CD1c-positive myeloid dendritic cell (primary cell): Measurements from ENCODE around the gene ZNF662.
"Not testable (repeated sequence)": the region's sequence is repeated elsewhere in the genome, so short reads cannot be mapped to it uniquely, and the experiment has no call there.

Source experiments
- DNase-seq: peaks from one replicate; pipeline ENCODE4 v3.0.0-alpha.2; 2016; ENCODE audit errors: extremely low spot score

The ZNF662 gene

DNA sequence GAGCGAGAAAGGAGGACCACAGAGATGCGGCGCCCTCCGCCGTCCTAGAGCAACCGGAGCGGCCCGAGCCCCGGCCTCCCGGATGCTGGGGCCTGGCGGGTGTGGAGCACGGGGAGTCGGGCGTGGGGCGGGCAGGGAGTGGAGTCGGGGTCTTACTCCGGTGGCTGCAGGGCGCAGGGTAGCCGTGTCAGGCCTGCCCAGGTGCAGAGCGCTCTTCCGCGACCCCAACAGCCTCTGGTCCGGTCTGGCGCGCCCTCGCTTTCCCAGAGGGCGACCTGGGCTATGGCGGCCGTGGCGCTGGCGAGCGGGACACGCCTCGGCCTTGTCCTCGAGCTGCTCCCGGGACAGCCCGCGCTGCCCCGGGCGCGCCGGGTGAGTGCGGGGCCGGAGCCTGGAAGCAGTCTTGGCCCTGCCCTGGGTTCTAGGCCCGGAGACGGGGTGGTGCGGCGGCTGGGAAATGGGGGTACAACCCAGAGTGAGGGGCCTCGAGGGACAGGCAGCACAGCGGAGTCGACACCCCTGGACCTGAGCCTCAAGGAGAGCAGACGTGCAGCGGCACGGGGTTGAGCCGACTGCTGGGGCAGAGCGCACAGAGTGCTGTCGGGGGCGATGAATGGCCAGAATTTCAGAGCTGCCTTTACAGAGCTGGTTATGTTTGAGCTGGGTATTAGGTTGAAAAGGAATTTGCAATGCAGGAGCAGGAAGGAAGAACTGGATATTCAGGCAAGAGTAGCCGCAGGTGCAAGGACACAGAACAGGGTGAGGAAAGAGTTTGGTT, at the start of gene ZNF662:
Gene ZNF662, plus strand, starts transcription at position 73 of the 778 bp plus-strand sequence. CDS start 1,973 bp downstream, outside the sequence.
- no peak for DNase-seq

GRCh38 chr3:42856544-42856943, 49.4 kb upstream of the ZNF662 start:
- no peak for DNase-seq

GRCh38 chr3:42864321-42864950, 41.5 kb upstream of the ZNF662 start:
- no peak for DNase-seq

DNA sequence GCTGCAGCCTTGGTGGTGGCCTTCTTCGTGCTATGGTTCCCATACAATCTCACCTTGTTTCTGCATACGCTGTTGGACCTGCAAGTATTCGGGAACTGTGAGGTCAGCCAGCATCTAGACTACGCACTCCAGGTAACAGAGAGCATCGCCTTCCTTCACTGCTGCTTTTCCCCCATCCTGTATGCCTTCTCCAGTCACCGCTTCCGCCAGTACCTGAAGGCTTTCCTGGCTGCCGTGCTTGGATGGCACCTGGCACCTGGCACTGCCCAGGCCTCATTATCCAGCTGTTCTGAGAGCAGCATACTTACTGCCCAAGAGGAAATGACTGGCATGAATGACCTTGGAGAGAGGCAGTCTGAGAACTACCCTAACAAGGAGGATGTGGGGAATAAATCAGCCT, 40.7 kb upstream of the ZNF662 start:
- DNase-seq, result no peak

DNA sequence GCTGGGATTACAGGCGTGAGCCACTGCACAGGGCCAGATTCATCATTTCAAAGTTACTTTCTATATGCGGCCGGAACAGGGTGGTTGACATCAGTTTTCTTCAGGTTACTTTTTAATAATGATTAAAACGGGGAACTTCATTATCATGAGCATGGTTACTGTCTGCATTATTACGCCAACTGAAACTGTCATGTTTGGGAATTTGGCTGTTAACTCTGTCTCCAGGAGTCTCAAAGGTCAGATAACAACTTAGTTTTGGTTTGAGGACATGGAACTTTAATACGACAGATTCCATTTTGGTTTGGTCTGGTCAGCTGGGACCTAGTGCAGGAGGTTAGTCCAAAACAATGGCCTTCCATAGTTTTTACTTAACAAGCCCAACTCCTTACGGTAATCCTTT, 38.8 kb upstream of the ZNF662 start:
- no peak for DNase-seq

GRCh38 chr3:42868841-42869240, 37.1 kb upstream of the ZNF662 start:
- no peak for DNase-seq

DNA sequence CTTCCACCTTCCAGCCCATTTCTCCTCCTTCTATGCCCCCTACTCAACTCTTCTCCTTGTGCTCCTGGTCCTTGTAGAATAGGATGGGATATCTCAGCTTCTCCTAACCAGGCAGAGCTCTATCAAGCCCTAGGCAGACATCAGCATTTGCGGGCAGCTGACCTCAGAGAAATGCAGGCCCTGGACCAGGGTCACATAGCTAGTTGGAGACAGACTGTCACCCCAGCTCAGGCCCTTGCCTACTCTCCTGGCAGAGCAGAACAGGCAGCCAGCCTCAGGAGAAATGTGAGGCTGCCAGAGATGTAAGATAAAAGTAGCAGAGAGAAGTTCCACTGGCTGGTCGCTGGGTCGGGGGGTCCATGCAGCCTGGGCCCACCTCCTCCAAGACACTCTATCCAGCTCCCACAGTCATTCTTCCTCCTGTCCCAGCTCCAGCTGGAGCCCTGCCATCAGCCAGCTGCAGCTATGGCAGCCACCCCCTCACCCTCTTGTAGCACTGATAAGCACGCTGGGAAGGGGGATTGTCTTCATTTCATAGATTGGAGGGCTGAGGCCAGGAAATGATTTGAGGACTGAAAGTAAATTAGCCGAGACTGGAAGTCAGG, 34.2 kb upstream of the ZNF662 start:
- no peak for DNase-seq

- no peak for DNase-seq
These were observed 33.2 kb upstream of the ZNF662 start for GRCh38 chr3:42872718-42873117.

DNA sequence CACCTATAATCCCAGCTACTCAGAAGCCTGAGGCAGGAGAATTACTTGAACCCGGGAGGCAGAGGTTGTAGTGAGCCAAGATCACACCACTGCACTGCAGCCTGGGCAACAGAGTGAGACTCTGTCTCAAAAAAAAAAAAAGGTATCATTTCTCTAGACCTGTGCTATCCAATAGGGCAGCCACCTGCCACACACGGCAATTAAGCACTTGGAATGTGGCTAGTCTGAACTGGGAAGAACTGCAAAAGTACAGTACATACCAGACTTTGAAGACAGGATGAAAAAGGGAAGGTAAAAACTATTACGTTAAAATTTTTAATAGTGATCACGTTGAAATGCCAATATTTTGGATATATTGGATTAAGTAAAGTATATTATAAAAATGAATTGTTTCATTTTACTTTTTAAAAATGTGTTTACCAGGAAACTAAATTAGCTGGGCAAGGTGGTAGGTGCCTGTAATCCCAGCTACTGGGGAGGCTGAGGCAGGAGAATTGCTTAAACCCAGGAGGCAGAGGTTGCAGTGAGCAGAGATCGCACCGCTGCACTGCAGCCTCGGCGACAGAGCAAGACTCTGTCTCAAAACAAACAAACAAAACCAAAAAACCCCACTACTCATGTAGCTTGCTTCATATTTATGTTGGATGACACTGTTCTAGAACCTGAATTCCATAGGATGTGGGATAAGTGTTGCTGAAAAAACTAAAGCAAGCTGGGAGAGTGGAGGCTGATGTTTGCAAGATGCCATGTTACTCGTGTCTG, 32.5 kb upstream of the ZNF662 start:
- no peak for DNase-seq

- DNase-seq, result no peak
These were observed 31.2 kb upstream of the ZNF662 start for GRCh38 chr3:42874749-42875148.

DNA sequence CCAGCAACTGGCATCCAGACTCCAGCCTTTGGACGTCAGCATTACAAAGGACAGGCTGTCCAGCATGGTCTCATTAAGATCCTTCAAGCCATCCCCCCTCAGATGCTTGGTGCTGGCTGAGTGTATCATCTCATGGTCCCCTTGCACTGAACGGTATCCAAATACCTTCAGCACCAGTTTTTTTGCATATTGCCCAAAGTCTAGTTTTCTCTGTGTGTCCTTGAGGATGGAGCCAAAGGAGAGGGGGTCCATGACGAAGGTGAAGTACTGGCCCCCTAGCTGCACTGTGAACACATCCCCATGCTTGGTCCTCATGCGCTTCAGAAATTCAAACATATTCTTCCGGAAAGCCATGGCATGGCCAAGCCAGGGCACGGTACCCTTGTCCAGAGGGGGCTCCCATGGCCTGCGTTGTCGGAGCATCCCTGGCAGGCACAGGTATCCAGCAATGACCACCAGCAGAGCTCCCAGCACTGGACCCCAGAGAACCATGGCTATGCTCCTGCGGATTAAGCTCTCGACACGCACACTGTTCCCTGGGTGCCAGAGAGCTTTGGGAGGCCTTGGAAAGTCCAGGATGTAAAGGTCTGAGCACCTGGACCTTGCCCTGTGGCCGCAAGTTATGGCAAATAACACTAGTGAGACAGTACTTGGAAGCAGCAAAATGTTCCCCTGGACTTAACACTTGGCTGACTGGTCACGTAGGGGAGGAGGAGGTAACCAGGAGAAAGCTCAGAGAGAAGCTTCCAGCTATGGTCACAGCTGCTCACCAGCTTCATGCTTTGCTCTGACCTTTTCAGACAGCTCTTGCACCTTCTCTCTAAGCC, 30.4 kb upstream of the ZNF662 start, which contains the start of gene CYP8B1:
Gene CYP8B1, minus strand, starts transcription at position 555 of the 827 bp plus-strand sequence. Its CDS starts 63 bp downstream, at position 492.
- DNase-seq, result no peak

DNA sequence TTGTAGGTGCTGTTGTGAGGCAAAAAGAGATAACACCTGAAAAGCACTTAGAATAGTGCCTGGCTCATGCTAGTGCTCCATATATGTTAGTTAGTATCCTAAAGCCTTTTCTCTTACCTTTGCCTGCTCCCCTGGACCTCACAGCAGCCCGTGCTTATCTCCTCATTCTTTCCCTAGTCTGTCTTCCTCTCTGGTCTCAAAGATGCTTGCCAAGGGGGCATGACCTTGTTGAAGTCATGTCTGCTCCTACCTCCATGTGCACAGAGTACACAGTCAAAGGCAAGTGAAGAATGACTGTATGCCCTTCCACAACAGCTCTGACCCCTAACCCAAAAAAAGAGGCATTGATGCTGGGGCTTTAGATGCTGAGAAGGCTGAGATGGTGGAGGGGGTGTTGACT, 29.5 kb upstream of the ZNF662 start:
- DNase-seq, result no peak

- no peak for DNase-seq
These were observed 28.8 kb upstream of the ZNF662 start for GRCh38 chr3:42876940-42877720.

GRCh38 chr3:42877881-42878280, 28.1 kb upstream of the ZNF662 start:
- no peak for DNase-seq

DNA sequence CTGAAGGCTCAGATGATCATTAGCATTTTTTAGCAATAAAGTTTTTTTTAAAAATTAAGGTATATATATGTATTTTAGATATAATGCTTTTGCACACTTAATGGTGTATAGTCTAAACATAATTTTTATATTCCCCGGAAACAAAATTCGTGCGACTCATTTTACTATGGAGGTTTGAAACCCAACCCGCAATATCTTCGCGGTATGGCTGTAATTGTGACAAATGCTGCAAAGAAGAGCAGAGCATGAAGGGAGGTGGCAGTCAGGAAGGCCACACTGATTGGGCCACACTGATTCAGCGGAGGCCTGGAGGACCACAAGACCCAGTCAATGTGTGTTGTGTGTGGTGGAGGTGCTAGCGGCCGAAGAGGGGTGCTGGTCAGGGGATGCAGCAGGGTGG, 25.8 kb upstream of the ZNF662 start:
- no peak for DNase-seq

DNA sequence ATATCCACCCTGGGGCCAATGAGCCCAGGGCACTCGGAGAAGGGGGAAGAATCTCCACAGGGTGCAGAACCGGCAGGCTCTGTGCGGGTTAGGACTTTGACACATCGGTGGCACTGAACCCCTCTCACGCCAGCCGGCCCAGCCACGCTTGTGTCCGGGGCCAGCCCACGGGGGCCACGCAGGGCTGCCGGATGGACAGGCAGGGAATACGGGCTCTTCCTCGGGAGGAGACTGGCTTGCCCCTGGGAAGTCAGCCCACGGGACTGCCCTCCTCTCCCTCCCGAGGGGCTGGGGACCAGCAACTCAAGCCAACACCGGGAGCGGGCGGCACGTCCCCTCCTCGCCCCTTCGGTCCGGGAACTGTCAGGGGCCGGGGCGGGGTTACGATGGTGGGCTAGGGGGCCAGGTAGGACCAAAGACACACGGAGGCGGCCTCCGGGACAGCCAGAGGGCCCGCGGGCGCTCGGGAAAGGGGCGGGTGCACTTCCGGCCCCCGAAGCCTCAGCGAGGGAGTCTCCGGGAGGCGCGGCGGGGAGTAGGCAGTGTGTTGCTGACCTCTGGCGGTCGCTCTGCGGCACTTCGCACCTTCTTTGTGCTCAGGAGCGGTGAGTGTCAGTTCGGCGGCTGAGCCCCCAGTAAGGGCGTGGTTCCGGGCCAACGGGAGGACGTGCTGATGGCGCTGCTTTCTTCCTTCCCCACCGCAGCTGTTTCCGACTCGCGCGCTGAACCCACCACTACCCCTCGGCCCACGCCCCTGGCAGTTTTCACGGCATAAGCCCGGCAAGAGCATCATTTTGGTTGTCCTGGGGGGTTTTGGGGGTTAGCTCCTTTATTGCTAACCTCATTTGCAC, 25.1 kb upstream of the ZNF662 start:
- DNase-seq, result peak; percentile 90

DNA sequence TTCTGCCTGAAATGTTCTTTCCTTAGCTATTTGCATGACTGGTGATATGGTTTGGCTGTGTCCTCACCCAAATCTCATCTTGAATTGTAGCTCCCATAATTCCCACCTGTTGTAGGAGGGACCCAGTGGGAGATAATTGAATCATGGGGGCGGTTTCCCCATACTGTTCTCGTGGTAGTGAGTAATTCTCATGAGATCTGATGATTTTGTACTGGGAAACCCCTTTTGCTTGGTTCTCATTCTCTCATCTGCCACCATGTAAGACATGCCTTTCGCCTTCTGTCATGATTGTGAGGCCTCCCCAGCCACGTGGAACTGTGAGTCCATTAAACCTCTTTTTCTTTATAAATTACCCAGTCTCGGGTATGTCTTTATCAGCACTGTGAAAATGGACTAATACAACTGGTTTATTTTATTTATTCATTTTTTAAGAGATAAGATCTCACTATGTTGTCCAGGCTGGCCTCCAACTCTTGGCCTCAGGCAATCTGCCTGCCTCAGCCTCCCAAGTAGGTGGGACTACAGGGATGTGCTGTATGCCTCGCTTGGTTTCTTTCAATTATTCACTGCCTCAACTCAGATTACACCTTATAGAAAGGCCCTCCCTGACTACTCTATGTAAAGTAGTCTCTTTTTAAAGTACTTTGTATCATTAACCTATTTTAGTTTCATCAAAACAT, 22.6 kb upstream of the ZNF662 start:
- not testable (repeated sequence) for DNase-seq

DNA sequence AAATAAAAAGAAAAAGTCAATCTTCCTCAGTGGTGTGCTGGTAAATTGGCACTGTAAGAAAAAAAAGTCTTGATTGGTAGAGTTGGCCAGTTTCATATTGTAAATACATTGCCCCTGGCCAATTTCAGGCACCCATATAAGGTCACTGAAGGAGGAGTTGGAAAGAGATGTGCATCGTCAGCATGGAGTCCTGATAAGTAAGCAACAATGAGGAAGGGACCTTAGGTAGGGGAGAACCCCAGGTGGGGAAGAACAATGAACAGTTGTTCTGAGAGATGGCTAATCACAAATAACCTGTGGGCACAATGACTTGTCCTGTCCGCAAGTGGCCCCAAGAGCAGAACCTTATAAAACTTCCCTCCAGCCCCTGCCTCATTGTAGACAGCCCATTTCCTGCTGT, 21.6 kb upstream of the ZNF662 start:
- DNase-seq, result no peak

GRCh38 chr3:42886294-42886822, 19.6 kb upstream of the ZNF662 start:
- DNase-seq, result no peak
